Smooth muscle cell (in vitro differentiated cells): Measurements from ENCODE around the gene CNKSR1. TPM values are rescaled to one million over a fixed set of nuclear protein-coding genes. Genes with fewer than 3 reads are reported as not detected.

ENCODE experiments used
- DNase-seq: peaks from one replicate; lab custom pipeline; 2025; ENCODE audit not compliant: unreplicated experiment; lab: John Stamatoyannopoulos, UW
- H2AFZ ChIP-seq: fragments of 200-600 bp; sonication (generic); 2 replicates; pipeline ENCODE4 v1.6.0; 2016; ENCODE audit warnings: antibody characterized with exemption, low read depth, mild to moderate bottlenecking
- H3F3A ChIP-seq: fragments of 200-600 bp; sonication (generic); 2 replicates; pipeline ENCODE4 v1.6.0; 2017; ENCODE audit warnings: antibody characterized with exemption, low read depth
- H3K27ac ChIP-seq: fragments of 200-600 bp; sonication (generic); 2 replicates; pipeline ENCODE4 v1.5.1; 2016; ENCODE audit warnings: low read depth, mild to moderate bottlenecking
- H3K27me3 ChIP-seq: fragments of 200-600 bp; sonication (generic); 2 replicates; pipeline ENCODE4 v1.6.1; 2016; ENCODE audit warnings: low read depth, mild to moderate bottlenecking
- H3K36me3 ChIP-seq: fragments of 200-600 bp; sonication (generic); 2 replicates; pipeline ENCODE4 v1.5.1; 2016; ENCODE audit warnings: low read depth
- H3K4me1 ChIP-seq: fragments of 200-600 bp; sonication (generic); 2 replicates; pipeline ENCODE4 v1.5.1; 2016; ENCODE audit warnings: low read depth
- H3K4me2 ChIP-seq: fragments of 200-600 bp; sonication (generic); 2 replicates; pipeline ENCODE4 v1.6.0; 2016; ENCODE audit warnings: mild to moderate bottlenecking
- H3K4me3 ChIP-seq: fragments of 200-600 bp; sonication (generic); 2 replicates; pipeline ENCODE4 v1.5.1; 2016; ENCODE audit warnings: mild to moderate bottlenecking
- H3K79me2 ChIP-seq: fragments of 200-600 bp; sonication (generic); 2 replicates; pipeline ENCODE4 v1.6.0; 2016; ENCODE audit warnings: low read depth, mild to moderate bottlenecking
- H3K9ac ChIP-seq: fragments of 200-600 bp; sonication (generic); 2 replicates; pipeline ENCODE4 v1.6.0; 2016; ENCODE audit warnings: low read depth
- H3K9me3 ChIP-seq: fragments of 200-600 bp; sonication (generic); replicated peaks from 2 replicates; pipeline ENCODE4 v1.5.1; 2016; ENCODE audit warnings: low read depth
- H4K20me1 ChIP-seq: fragments of 200-600 bp; sonication (generic); 2 replicates; pipeline ENCODE4 v1.6.0; 2016; ENCODE audit warnings: low read depth
- WGBS: methylation state at CpG from one replicate; pipeline ENCODE4 v1.1.7; 2016; ENCODE audit warnings: low lambda C conversion rate; 5-methylcytosine and 5-hydroxymethylcytosine counted together
- polyA plus RNA-seq: library from polyadenylated mRNA; unstranded; fragments of >200 nt; fragmentation: Nextera tagmentation; extraction: Ambion mirVana; gene quantifications from 2 replicates; pipeline ENCODE4 v1.2.1, GENCODE V29; 2016
- total RNA-seq: library from RNA; depleted of rRNA; stranded (reverse); fragments of >200 nt; gene quantifications from 2 replicates; pipeline ENCODE4 v1.2.3, GENCODE V29; 2014
- TF ChIP-seq, protein P1 (sequence below): fragments of 200-600 bp; sonication (generic); IDR thresholded peaks from 2 replicates; pipeline ENCODE4 v1.5.1; 2017; ENCODE audit warnings: borderline replicate concordance, mild to moderate bottlenecking, antibody characterized with exemption; ENCODE audit not compliant: insufficient read depth, poor library complexity, severe bottlenecking

CNKSR1 gene
- total and polyA plus RNA-seq, 2 experiments from 2014 or later, result 1.4 to 6.6 TPM

DNA sequence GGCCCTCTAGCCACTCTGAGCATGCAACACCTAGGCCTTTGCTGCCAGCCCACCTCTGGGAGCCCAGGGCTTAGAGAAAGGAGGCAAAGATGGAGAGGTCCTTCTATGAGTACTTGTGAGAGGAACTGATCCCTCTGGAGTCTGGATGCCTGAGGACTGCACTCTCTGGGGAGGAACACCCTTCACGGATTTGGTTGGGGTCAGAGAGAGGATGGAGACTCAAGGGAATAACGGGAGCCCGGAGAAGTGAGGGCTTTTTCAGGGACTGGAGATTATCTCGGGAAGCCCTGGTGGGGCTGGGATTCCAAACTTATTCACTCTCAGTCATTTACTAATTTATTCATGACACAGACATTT, 8.1 kb upstream of the CNKSR1 start:
- Histone ChIP-seq H3K36me3 (no peaks in the 10 kb centered on the region), H4K20me1 (no peaks in the 10 kb centered on the region), H3K9me3 (no peaks in the 10 kb centered on the region), H2AFZ (peak overlapping the region; percentile 79), H3F3A (peaks cover 8% of the 10 kb centered on the region), H3K4me3 (peak overlapping the region; percentile 84), H3K79me2 (peaks cover 4% of the 10 kb centered on the region), H3K9ac (no peak overlapping the region), H3K4me1 (peaks cover 29% of the 10 kb centered on the region), H3K27me3 (no peaks in the 10 kb centered on the region), H3K27ac (no peak overlapping the region), H3K4me2 (peak overlapping the region; percentile 97)
- no peak for DNase-seq
- 50% methylated on average over 4 of the region's 4 CpGs for WGBS
- TF ChIP-seq, protein P1, sequence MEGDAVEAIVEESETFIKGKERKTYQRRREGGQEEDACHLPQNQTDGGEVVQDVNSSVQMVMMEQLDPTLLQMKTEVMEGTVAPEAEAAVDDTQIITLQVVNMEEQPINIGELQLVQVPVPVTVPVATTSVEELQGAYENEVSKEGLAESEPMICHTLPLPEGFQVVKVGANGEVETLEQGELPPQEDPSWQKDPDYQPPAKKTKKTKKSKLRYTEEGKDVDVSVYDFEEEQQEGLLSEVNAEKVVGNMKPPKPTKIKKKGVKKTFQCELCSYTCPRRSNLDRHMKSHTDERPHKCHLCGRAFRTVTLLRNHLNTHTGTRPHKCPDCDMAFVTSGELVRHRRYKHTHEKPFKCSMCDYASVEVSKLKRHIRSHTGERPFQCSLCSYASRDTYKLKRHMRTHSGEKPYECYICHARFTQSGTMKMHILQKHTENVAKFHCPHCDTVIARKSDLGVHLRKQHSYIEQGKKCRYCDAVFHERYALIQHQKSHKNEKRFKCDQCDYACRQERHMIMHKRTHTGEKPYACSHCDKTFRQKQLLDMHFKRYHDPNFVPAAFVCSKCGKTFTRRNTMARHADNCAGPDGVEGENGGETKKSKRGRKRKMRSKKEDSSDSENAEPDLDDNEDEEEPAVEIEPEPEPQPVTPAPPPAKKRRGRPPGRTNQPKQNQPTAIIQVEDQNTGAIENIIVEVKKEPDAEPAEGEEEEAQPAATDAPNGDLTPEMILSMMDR, result no peak

DNA sequence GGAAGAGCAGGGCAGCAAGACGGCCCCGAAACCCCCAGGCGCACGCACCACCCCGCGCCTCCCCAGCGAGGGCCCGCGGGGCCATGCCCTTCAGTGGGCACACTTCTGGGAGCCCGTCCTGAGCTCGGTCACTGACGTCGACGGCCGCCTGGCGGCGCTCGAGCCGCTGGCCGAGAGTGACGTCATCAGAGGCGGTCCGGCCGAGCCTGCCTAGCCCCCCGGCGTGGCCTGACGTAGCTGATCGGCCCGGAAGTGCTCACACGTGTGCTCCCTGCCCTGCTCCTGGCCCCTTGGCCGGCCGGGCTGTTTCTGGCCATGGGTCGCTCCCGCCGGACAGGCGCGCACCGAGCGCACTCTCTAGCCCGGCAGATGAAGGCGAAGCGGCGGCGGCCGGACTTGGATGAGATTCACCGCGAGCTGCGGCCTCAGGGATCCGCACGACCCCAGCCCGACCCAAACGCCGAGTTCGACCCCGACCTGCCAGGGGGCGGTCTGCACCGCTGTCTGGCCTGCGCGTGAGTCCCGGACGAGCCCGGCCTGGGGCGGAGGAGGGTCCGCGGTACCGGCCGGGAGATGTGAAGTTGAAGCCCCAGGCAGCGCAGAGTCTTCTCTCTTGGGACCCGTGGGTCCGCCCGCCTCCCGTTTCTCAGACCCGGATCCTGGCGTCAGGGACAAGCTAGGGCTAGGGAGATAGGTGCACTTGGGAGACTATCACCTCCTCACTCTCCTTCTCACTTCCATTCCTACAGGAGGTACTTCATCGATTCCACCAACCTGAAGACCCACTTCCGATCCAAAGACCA, 7.4 kb upstream of the CNKSR1 start, which contains the start of gene ZNF593:
Gene ZNF593, plus strand, starts transcription at position 240 of the 803 bp plus-strand sequence. Its CDS starts 76 bp downstream, at position 316.
- H3K36me3 ChIP-seq, result no peaks in the 10 kb centered on the region
- H3K9me3 ChIP-seq, result no peaks in the 10 kb centered on the region
- peak within 1 kb of the TSS; percentile 80 for H2AFZ ChIP-seq
- H3K27ac ChIP-seq, result peak within 1 kb of the TSS; percentile 70
- peak within 1 kb of the TSS; percentile 84 for H3K4me3 ChIP-seq
- WGBS, result 3% methylated on average over 76 of the region's 76 CpGs
- no peaks in the 10 kb centered on the region for H3K27me3 ChIP-seq
- peak within 1 kb of the TSS; percentile 97 for H3K4me2 ChIP-seq
- peaks cover 8% of the 10 kb centered on the region for H3F3A ChIP-seq
- peaks cover 4% of the 10 kb centered on the region for H3K79me2 ChIP-seq
- H4K20me1 ChIP-seq, result no peaks in the 10 kb centered on the region
- DNase-seq, result peak; percentile 81
- TF ChIP-seq, protein P1, result peak; percentile 83
- peaks cover 29% of the 10 kb centered on the region for H3K4me1 ChIP-seq
- peak within 1 kb of the TSS; percentile 93 for H3K9ac ChIP-seq

DNA sequence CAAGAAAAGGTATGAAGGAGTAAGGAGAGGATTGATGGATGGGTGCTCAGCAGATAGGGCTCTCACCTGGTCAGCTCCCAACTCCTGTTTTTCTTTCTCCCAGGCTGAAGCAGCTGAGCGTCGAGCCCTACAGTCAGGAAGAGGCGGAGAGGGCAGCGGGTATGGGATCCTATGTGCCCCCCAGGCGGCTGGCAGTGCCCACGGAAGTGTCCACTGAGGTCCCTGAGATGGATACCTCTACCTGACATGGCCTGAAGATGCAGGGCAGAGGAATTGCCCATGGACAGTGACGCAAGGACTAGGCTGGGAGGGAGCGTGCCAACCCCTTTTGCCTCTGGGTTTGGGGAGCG, 6.8 kb upstream of the CNKSR1 start:
- Histone ChIP-seq H3K4me1 (peaks cover 24% of the 10 kb centered on the region), H3K27ac (peak overlapping the region; percentile 70), H3K79me2 (peaks cover 4% of the 10 kb centered on the region), H2AFZ (no peak overlapping the region), H3K4me3 (peak overlapping the region; percentile 84), H3K27me3 (no peaks in the 10 kb centered on the region), H3F3A (peaks cover 3% of the 10 kb centered on the region), H3K36me3 (no peaks in the 10 kb centered on the region), H3K9me3 (no peaks in the 10 kb centered on the region), H4K20me1 (no peaks in the 10 kb centered on the region), H3K9ac (peak overlapping the region; percentile 93), H3K4me2 (peak overlapping the region; percentile 97)
- WGBS, result 84% methylated on average over 9 of the region's 9 CpGs
- TF ChIP-seq, protein P1, result no peak
- DNase-seq, result no peak
